Measurements from ENCODE around the gene MGST2.

MGST2 gene

GRCh38 chr4:139700568-139700967 is 34.9 kb downstream of the MGST2 start:
- DNase-seq (ENCODE audit: low read depth in 2 of 3, low spot score in 2 of 3), result no peak

GRCh38 chr4:139704915-139705485 is 39.4 kb downstream of the MGST2 start:
- DNase-seq (ENCODE audit: low read depth in 2 of 3, low spot score in 2 of 3), result no peak

GRCh38 chr4:139709660-139710059 is 44.0 kb downstream of the MGST2 start:
- DNase-seq (ENCODE audit: low read depth in 2 of 3, low spot score in 2 of 3), result no peak

GRCh38 chr4:139710073-139710472 is 44.5 kb downstream of the MGST2 start:
- DNase-seq (ENCODE audit: low read depth in 2 of 3, low spot score in 2 of 3), result no peak

GRCh38 chr4:139711461-139711860 is 45.8 kb downstream of the MGST2 start:
- DNase-seq (ENCODE audit: low read depth in 2 of 3, low spot score in 2 of 3), result no peak

GRCh38 chr4:139712882-139713281 is 47.3 kb downstream of the MGST2 start:
- no peak for DNase-seq (ENCODE audit: low read depth in 2 of 3, low spot score in 2 of 3)

- no peak for DNase-seq (ENCODE audit: low read depth in 2 of 3, low spot score in 2 of 3)
Measured at GRCh38 chr4:139715746-139716391, 50.2 kb downstream of the MGST2 start.

GRCh38 chr4:139718358-139718757 is 52.7 kb downstream of the MGST2 start:
- no peak for DNase-seq (ENCODE audit: low read depth in 2 of 3, low spot score in 2 of 3)

- DNase-seq (ENCODE audit: low read depth in 2 of 3, low spot score in 2 of 3), result no peak
Measured at GRCh38 chr4:139718833-139719232, 53.2 kb downstream of the MGST2 start.

- no peak for DNase-seq (ENCODE audit: low read depth in 2 of 3, low spot score in 2 of 3)
Measured at GRCh38 chr4:139719381-139720101, 53.9 kb downstream of the MGST2 start.

GRCh38 chr4:139720806-139721205 is 55.2 kb downstream of the MGST2 start:
- DNase-seq (ENCODE audit: low read depth in 2 of 3, low spot score in 2 of 3), result no peak

- no peak for DNase-seq (ENCODE audit: low read depth in 2 of 3, low spot score in 2 of 3)
Measured at GRCh38 chr4:139721789-139722188, 56.2 kb downstream of the MGST2 start.

GRCh38 chr4:139725236-139725635 is 59.6 kb downstream of the MGST2 start:
- no peak for DNase-seq (ENCODE audit: low read depth in 2 of 3, low spot score in 2 of 3)

GRCh38 chr4:139726615-139727014 is 61.0 kb downstream of the MGST2 start:
- DNase-seq (ENCODE audit: low read depth in 2 of 3, low spot score in 2 of 3), result no peak

GRCh38 chr4:139728146-139728545 is 62.5 kb downstream of the MGST2 start:
- no peak for DNase-seq (ENCODE audit: low read depth in 2 of 3, low spot score in 2 of 3)

GRCh38 chr4:139728840-139729239 is 63.2 kb downstream of the MGST2 start:
- DNase-seq (ENCODE audit: low read depth in 2 of 3, low spot score in 2 of 3), result no peak

GRCh38 chr4:139732991-139733570 is 67.5 kb downstream of the MGST2 start:
- no peak for DNase-seq (ENCODE audit: low read depth in 2 of 3, low spot score in 2 of 3)

GRCh38 chr4:139734201-139734874 is 68.7 kb downstream of the MGST2 start:
- no peak for DNase-seq (ENCODE audit: low read depth in 2 of 3, low spot score in 2 of 3)

- peak; percentile 22 to 31 (median 27) for DNase-seq (ENCODE audit: low read depth in 2 of 3, low spot score in 2 of 3)
Measured at GRCh38 chr4:139734875-139735380, 69.3 kb downstream of the MGST2 start.

GRCh38 chr4:139735381-139736273 is 70.0 kb downstream of the MGST2 start:
- DNase-seq (ENCODE audit: low read depth in 2 of 3, low spot score in 2 of 3), result no peak

All from activated CD8-positive, alpha-beta memory T cell treated with anti-CD3 and anti-CD28 coated beads for 48 hours (primary cell).